IMR-90 (cell line): ENCODE results near the gene BMP4. TPM values are rescaled to one million over a fixed set of nuclear protein-coding genes. Genes with fewer than 3 reads are reported as not detected.

Experiments
- ATAC-seq: fragments of 200-7000 bp; cut with Tn5 transposase; 2 replicates; pipeline ENCODE4 v1.9.1; 2020; ENCODE audit warnings: low read depth, mild to moderate bottlenecking, moderate library complexity
- BruUV-seq: library from RNA; stranded (reverse); fragments of 400-500 nt; replicated peaks from 2 replicates; lab custom pipeline; 2021; lab: Mats Ljungman, UMichigan
- CTCF ChIA-PET: fragments of 300-600 bp; formaldehyde crosslinking; extraction: SDS; loops from one replicate; lab custom pipeline; 2021; ENCODE audit warnings: antibody characterized with exemption; lab: Yijun Ruan, JAX
- POLR2A ChIA-PET: fragments of 300-600 bp; sonication (Branson Sonifier 250); formaldehyde crosslinking; loops from one replicate; lab custom pipeline; 2022; ENCODE audit warnings: antibody characterized with exemption; ENCODE audit not compliant: unreplicated experiment; lab: Charles Lee
- DNase-seq: peaks from one replicate; pipeline ENCODE4 v3.0.0; 2013
- H2AFZ ChIP-seq: replicated peaks from 2 replicates; pipeline ENCODE3; 2013; ENCODE audit warnings: low read length, mild to moderate bottlenecking; ENCODE audit not compliant: poor library complexity
- H2AK5ac ChIP-seq: 2 replicates; pipeline ENCODE4 v1.6.1; 2013; ENCODE audit warnings: low read depth, low read length, inconsistent platforms
- H2AK9ac ChIP-seq: replicated peaks from 2 replicates; pipeline ENCODE3; 2013; ENCODE audit warnings: mild to moderate bottlenecking, low read depth, low read length, moderate library complexity; ENCODE audit not compliant: poor library complexity
- H2BK120ac ChIP-seq: 2 replicates; pipeline ENCODE4 v1.6.1; 2013; ENCODE audit warnings: low read depth, low read length, inconsistent platforms
- H2BK15ac ChIP-seq: 3 replicates; pipeline ENCODE4 v1.6.1; 2013; ENCODE audit warnings: low read depth, low read length, inconsistent platforms
- H2BK20ac ChIP-seq: 2 replicates; pipeline ENCODE4 v1.6.1; 2013; ENCODE audit warnings: low read depth, mild to moderate bottlenecking, inconsistent platforms, low read length, moderate library complexity
- H2BK5ac ChIP-seq: 2 replicates; pipeline ENCODE4 v1.6.1; 2013; ENCODE audit warnings: mild to moderate bottlenecking, low read depth, low read length, inconsistent platforms; ENCODE audit not compliant: poor library complexity, severe bottlenecking
- H3K14ac ChIP-seq: replicated peaks from 2 replicates; pipeline ENCODE4 v1.6.1; 2013; ENCODE audit warnings: low read depth, low read length, inconsistent platforms
- H3K18ac ChIP-seq: 2 replicates; pipeline ENCODE4 v1.6.1; 2013; ENCODE audit warnings: low read depth, low read length, control low read depth
- H3K23ac ChIP-seq: 2 replicates; pipeline ENCODE4 v1.6.1; 2013; ENCODE audit warnings: low read depth, low read length, inconsistent platforms
- H3K27ac ChIP-seq: 2 replicates; pipeline ENCODE4 v1.5.1; 2013; ENCODE audit warnings: mild to moderate bottlenecking, control low read depth, low read length; ENCODE audit not compliant: insufficient read depth
- H3K27me3 ChIP-seq: 2 replicates; pipeline ENCODE4 v1.6.1; 2013; ENCODE audit warnings: low read length; ENCODE audit not compliant: control insufficient read depth, insufficient read depth
- H3K36me3 ChIP-seq: 2 replicates; pipeline ENCODE4 v1.6.1; 2013; ENCODE audit warnings: low read length, mixed read lengths; ENCODE audit not compliant: control insufficient read depth, insufficient read depth
- H3K4ac ChIP-seq: 2 replicates; pipeline ENCODE4 v1.6.1; 2013; ENCODE audit warnings: low read depth, low read length, inconsistent platforms
- H3K4me1 ChIP-seq: 2 replicates; pipeline ENCODE4 v1.6.1; 2013; ENCODE audit warnings: low read length, mixed read lengths; ENCODE audit not compliant: control insufficient read depth, insufficient read depth
- H3K4me2 ChIP-seq: 2 replicates; pipeline ENCODE4 v1.6.1; 2013; ENCODE audit warnings: low read depth, mild to moderate bottlenecking, control low read depth, low read length, moderate library complexity
- H3K4me3 ChIP-seq: 2 replicates; pipeline ENCODE4 v1.5.1; 2013; ENCODE audit warnings: low read depth, mild to moderate bottlenecking, control low read depth, low read length, moderate library complexity; ENCODE audit not compliant: insufficient read depth
- H3K56ac ChIP-seq: 2 replicates; pipeline ENCODE4 v1.6.1; 2013; ENCODE audit warnings: low read length, inconsistent platforms; ENCODE audit not compliant: insufficient read depth; ENCODE audit errors: extremely low read depth
- H3K79me1 ChIP-seq, 2 experiments: 2 replicates each; pipeline ENCODE4 v1.6.1; 2013; ENCODE audit warnings: low read length in 2 of 2, inconsistent platforms in 1 of 2, low read depth in 1 of 2
- H3K9ac ChIP-seq: 2 replicates; pipeline ENCODE4 v1.6.1; 2013; ENCODE audit warnings: low read depth, low read length, control low read depth
- H3K9me1 ChIP-seq: 2 replicates; pipeline ENCODE4 v1.6.1; 2013; ENCODE audit warnings: low read length, inconsistent platforms; ENCODE audit not compliant: insufficient read depth
- H3K9me3 ChIP-seq: 2 replicates; pipeline ENCODE4 v1.6.1; 2013; ENCODE audit warnings: low read length; ENCODE audit not compliant: control insufficient read depth, insufficient read depth
- H4K20me1 ChIP-seq: 2 replicates; pipeline ENCODE4 v1.6.1; 2013; ENCODE audit warnings: low read length, inconsistent platforms; ENCODE audit not compliant: insufficient read depth
- H4K5ac ChIP-seq: 2 replicates; pipeline ENCODE4 v1.6.1; 2013; ENCODE audit warnings: mild to moderate bottlenecking, low read depth, low read length, control low read depth
- H4K8ac ChIP-seq, 2 experiments: 2 replicates each; pipeline ENCODE4 v1.6.1; 2013; ENCODE audit warnings: low read depth in 2 of 2, low read length in 2 of 2, control low read depth in 1 of 2, inconsistent platforms in 1 of 2
- H4K91ac ChIP-seq: 2 replicates; pipeline ENCODE4 v1.6.1; 2013; ENCODE audit warnings: low read depth, low read length, inconsistent platforms; ENCODE audit not compliant: insufficient read depth
- BHLHE40 ChIP-seq: fragments of 150-350 bp; IDR thresholded peaks from 2 replicates; pipeline ENCODE4 v1.6.1; 2016; ENCODE audit warnings: mild to moderate bottlenecking, low read depth, low read length
- CEBPB ChIP-seq: IDR thresholded peaks from 2 replicates; pipeline ENCODE4 v1.6.1; 2012; ENCODE audit warnings: low read depth, low read length, improper control_type of control experiment
- CHD1 ChIP-seq: IDR thresholded peaks from 2 replicates; pipeline ENCODE4 v1.6.1; 2012; ENCODE audit warnings: low read depth, low read length, improper control_type of control experiment
- FOS ChIP-seq: fragments of 150-350 bp; IDR thresholded peaks from 2 replicates; pipeline ENCODE4 v1.6.1; 2016; ENCODE audit warnings: low read depth, low read length
- MAFK ChIP-seq: IDR thresholded peaks from 2 replicates; pipeline ENCODE4 v1.6.1; 2012; ENCODE audit warnings: low read depth, low read length, improper control_type of control experiment
- MXI1 ChIP-seq: IDR thresholded peaks from 2 replicates; pipeline ENCODE4 v1.6.1; 2012; ENCODE audit warnings: low read depth, mild to moderate bottlenecking, low read length, moderate library complexity, borderline replicate concordance
- NFE2L2 ChIP-seq: fragments of 150-350 bp; IDR thresholded peaks from 2 replicates; pipeline ENCODE4 v1.6.1; 2016; ENCODE audit warnings: low read depth, mild to moderate bottlenecking, low read length
- POLR2A ChIP-seq: IDR thresholded peaks from 2 replicates; pipeline ENCODE4 v1.6.1; 2012; ENCODE audit warnings: mild to moderate bottlenecking, low read depth, low read length
- RAD21 ChIP-seq: IDR thresholded peaks from 2 replicates; pipeline ENCODE4 v1.6.1; 2012; ENCODE audit warnings: low read length, improper control_type of control experiment
- RFX5 ChIP-seq: IDR thresholded peaks from 2 replicates; pipeline ENCODE4 v1.8.0; 2012; ENCODE audit warnings: low read depth, mild to moderate bottlenecking, low read length, moderate library complexity
- SMC3 ChIP-seq: fragments of 150-350 bp; IDR thresholded peaks from 2 replicates; pipeline ENCODE4 v1.6.1; 2016; ENCODE audit warnings: low read depth, mild to moderate bottlenecking, antibody characterized with exemption, low read length, moderate library complexity
- WGBS, 2 experiments: methylation state at CpG; one replicate each; pipeline versions ENCODE4 v1.1.5 to v1.1.7; 2013; ENCODE audit warnings: missing lambda C conversion rate in 2 of 2; ENCODE audit not compliant: insufficient read length in 1 of 2; ENCODE audit errors: extremely low coverage in 2 of 2; 5-methylcytosine and 5-hydroxymethylcytosine counted together
- dilution Hi-C: fragments of 300-500 bp; cut with HindIII; formaldehyde crosslinking; loops from one replicate; pipeline ENCODE4 v1.14.3; 2018; ENCODE audit warnings: low sequenced_read_pairs; ENCODE audit not compliant: unreplicated experiment
- in situ Hi-C: fragments of 300-500 bp; cut with MboI; formaldehyde crosslinking; loops from 3 replicates; pipeline ENCODE4 v1.14.3; 2019; ENCODE audit warnings: low sequenced_read_pairs, inconsistent platforms, mixed read lengths
- intact Hi-C: fragments of 100-400 bp; cut with micrococcal nuclease; formaldehyde crosslinking; loops from 2 replicates; pipeline ENCODE4 v1.10.0; 2022
- polyA plus RNA-seq, 3 experiments: library from polyadenylated mRNA; depleted of rRNA; stranded (reverse); fragments of >200 nt; gene quantifications; 2 replicates each; pipeline ENCODE4 v1.2.3, GENCODE V29; 2012; ENCODE audit warnings: low replicate concordance in 1 of 3
- total RNA-seq: library from RNA; depleted of rRNA; stranded (reverse); fragments of >200 nt; gene quantifications from 2 replicates; pipeline ENCODE4 v1.2.3, GENCODE V29; 2012
- TF ChIP-seq, protein P1 (sequence below): conservative IDR thresholded peaks from 2 replicates; pipeline ENCODE4 v1.5.1; 2012; ENCODE audit warnings: mild to moderate bottlenecking, low read depth, low read length, improper control_type of control experiment
- TF ChIP-seq, protein P2 (sequence below): fragments of 150-350 bp; IDR thresholded peaks from 2 replicates; pipeline ENCODE4 v1.6.1; 2016; ENCODE audit warnings: low read depth, mild to moderate bottlenecking, low read length, moderate library complexity, borderline replicate concordance

The BMP4 gene
- total and polyA plus RNA-seq, 2 of the 4 experiments (the other 2 are of a cell fraction): 3.4 to 4.2 TPM

DNA sequence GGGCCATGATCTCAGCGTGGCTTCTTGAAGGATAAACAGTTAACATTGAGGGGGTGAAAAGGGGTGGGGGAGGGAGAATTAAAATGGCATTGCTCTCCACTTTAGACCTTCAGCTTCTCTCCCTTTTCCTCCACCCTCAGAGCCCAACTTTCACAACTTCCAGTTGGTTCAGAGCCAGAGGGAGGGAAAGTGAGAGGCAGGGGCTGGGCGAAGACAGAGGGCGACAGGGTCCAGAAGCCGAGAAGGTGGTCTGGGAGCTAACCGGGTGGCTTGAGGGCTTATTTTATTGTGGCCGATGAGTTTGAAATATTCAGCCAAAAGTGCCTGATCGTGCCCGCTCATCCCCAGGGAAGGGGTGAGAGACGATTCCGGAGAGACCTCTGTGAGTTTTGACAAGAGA, 4.1 kb downstream of the BMP4 start (continued):
- TF ChIP-seq FOS: no peak

DNA sequence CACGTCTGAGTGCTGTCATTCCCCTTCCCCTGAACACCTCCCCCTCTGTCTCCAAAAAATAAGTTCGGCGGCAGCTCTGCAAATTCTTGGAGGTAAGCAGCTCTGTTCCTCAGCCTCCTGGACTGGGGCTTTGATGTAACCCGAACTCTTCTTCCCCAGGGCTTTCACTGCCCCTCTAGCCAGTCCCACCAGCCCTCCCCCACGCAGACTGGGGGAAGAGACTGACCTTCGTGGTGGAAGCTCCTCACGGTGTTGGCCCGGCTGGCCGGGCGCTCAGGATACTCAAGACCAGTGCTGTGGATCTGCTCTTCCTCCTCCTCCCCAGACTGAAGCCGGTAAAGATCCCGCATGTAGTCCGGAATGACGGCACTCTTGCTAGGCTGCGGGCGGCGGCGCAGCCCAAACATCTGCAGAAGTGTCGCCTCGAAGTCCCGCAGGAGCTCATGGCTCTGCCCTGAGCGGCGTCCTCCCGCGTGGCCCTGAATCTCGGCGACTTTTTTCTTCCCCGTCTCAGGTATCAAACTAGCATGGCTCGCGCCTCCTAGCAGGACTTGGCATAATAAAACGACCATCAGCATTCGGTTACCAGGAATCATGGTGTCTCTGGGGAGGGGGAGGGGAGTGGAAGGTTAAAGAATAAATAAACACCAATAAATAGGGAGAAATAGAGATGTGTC, 4.9 kb downstream of the BMP4 start:
- H3K36me3 ChIP-seq: peaks cover 35% of the 10 kb centered on the region
- peak overlapping the region; percentile 50 for H2AK9ac ChIP-seq
- H3K27ac ChIP-seq: peak overlapping the region; percentile 77
- H3K4me2 ChIP-seq: peak overlapping the region; percentile 69
- H3K4me3 ChIP-seq: peak overlapping the region; percentile 57
- H3K9me3 ChIP-seq: no peaks in the 10 kb centered on the region
- peak overlapping the region; percentile 7; the same call in 1 of the 2 replicates for H2AK5ac ChIP-seq
- ChIA-PET POLR2A (interaction anchor here (0.6 kb wide), 2 partner anchors 412 to 758 kb away, joined by 3 to 17 read pairs; no protein-coding TSS in a partner anchor), CTCF (interaction anchor here (2.4 kb wide), 1 partner anchor 377 kb away, joined by 6 read pairs; no protein-coding TSS in a partner anchor)
- in situ Hi-C loops (loop anchor here (10.0 kb wide), 1 partner anchor 417 kb away; no protein-coding TSS in a partner anchor), dilution Hi-C loops (no loop called here), intact Hi-C loops (loop anchor here (5.0 kb wide), 5 partner anchors 59 to 644 kb away; no protein-coding TSS in a partner anchor)
- peak overlapping the region; percentile 9; the same call in 1 of the 3 replicates for H2BK15ac ChIP-seq
- H3K4ac ChIP-seq: peak overlapping the region; percentile 75
- no peak for ATAC-seq
- no TSS peak for BruUV-seq
- peak overlapping the region; percentile 15; the same call in 1 of the 2 replicates for H3K18ac ChIP-seq
- peak overlapping the region; percentile 87 for H2AFZ ChIP-seq
- H4K91ac ChIP-seq: peak overlapping the region; percentile 42
- no peaks in the 10 kb centered on the region for H4K20me1 ChIP-seq
- TF ChIP-seq CEBPB (no peak), RAD21 (no peak), SMC3 (no peak), RFX5 (no peak), POLR2A (no peak), NFE2L2 (no peak), FOS (no peak), CHD1 (no peak), BHLHE40 (no peak), MAFK (no peak), MXI1 (no peak)
- TF ChIP-seq, protein P1, sequence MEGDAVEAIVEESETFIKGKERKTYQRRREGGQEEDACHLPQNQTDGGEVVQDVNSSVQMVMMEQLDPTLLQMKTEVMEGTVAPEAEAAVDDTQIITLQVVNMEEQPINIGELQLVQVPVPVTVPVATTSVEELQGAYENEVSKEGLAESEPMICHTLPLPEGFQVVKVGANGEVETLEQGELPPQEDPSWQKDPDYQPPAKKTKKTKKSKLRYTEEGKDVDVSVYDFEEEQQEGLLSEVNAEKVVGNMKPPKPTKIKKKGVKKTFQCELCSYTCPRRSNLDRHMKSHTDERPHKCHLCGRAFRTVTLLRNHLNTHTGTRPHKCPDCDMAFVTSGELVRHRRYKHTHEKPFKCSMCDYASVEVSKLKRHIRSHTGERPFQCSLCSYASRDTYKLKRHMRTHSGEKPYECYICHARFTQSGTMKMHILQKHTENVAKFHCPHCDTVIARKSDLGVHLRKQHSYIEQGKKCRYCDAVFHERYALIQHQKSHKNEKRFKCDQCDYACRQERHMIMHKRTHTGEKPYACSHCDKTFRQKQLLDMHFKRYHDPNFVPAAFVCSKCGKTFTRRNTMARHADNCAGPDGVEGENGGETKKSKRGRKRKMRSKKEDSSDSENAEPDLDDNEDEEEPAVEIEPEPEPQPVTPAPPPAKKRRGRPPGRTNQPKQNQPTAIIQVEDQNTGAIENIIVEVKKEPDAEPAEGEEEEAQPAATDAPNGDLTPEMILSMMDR: no peak
- TF ChIP-seq, protein P2, sequence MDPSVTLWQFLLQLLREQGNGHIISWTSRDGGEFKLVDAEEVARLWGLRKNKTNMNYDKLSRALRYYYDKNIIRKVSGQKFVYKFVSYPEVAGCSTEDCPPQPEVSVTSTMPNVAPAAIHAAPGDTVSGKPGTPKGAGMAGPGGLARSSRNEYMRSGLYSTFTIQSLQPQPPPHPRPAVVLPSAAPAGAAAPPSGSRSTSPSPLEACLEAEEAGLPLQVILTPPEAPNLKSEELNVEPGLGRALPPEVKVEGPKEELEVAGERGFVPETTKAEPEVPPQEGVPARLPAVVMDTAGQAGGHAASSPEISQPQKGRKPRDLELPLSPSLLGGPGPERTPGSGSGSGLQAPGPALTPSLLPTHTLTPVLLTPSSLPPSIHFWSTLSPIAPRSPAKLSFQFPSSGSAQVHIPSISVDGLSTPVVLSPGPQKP: no peak
- peak overlapping the region; percentile 82 for H2BK120ac ChIP-seq
- peak overlapping the region; percentile 95 for H3K23ac ChIP-seq
- peaks cover 0 to 16% of the 10 kb centered on the region in 2 experiments; a peak in 2 of 4 replicates for H3K79me1 ChIP-seq
- peaks cover 7% of the 10 kb centered on the region; the same call in 1 of the 2 replicates for H3K9me1 ChIP-seq
- H2BK5ac ChIP-seq: no peak overlapping the region
- 5% methylated on average over 12 of the region's 32 CpGs; no CpG with 5 or more reads in 1 of the 2 experiments for WGBS, 2 experiments
- peak overlapping the region; percentile 88 for H3K14ac ChIP-seq
- no peak for DNase-seq
- H3K27me3 ChIP-seq: peaks cover 15% of the 10 kb centered on the region
- peak overlapping the region in 1 of 2 experiments; percentile 75; a peak in 1 of 4 replicates for H4K8ac ChIP-seq
- peak overlapping the region; percentile 52 for H3K9ac ChIP-seq
- H3K4me1 ChIP-seq: peaks cover 4% of the 10 kb centered on the region
- H2BK20ac ChIP-seq: peak overlapping the region; percentile 39
- H4K5ac ChIP-seq: peak overlapping the region; percentile 8; the same call in 1 of the 2 replicates
- peak overlapping the region; percentile 38; the same call in 1 of the 2 replicates for H3K56ac ChIP-seq
